ENCODE measurements around the gene HOXD9.

HOXD9 gene

DNA sequence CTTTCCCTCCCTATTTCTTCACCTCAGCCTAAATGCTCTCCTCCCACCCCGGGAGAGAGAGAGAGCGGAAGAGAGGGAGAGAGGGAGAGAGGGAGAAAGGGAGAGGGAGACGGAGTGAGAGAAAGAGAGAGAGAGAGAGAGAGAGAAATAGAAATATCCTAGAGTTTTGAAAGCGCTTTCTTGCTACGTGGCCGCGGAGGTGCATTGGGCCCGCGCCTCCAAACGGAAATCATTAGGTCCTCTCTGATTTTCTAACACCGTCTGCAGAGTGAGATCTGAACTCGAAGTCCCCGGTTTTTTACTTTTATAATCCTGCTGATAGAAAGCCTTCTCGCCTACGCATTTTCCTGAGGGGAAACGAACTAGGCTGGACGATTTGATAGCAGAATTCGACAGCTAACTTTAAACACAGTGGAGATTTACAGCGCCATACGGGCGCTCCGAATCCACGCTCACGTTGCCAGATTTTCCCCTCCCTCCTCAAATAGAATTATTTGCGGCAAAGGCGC is 37.9 kb upstream of the HOXD9 start:
- intact Hi-C loops (cut with DNase I): loop anchor here (5.0 kb wide), 1 partner anchor 397 kb away; no protein-coding TSS in a partner anchor
- DNase-seq: peak in 1 of 42 donors; percentile 3

- peak in 4 of 42 donors; percentile 5 to 24 (median 8) for DNase-seq
- intact Hi-C loops (cut with DNase I): loop anchor here (5.0 kb wide), 1 partner anchor 398 kb away; no protein-coding TSS in a partner anchor
Measured at GRCh38 chr2:176085120-176085788, 37.3 kb upstream of the HOXD9 start.

- intact Hi-C loops (cut with DNase I): loop anchor here (5.0 kb wide), 1 partner anchor 399 kb away; no protein-coding TSS in a partner anchor
- peak; percentile 30 to 82 (median 68) for DNase-seq
Measured at GRCh38 chr2:176085861-176086771, 36.4 kb upstream of the HOXD9 start.

GRCh38 chr2:176087330-176088047 is 35.0 kb upstream of the HOXD9 start:
- intact Hi-C loops (cut with DNase I): loop anchor here (5.0 kb wide), 1 partner anchor 400 kb away; no protein-coding TSS in a partner anchor
- peak in 2 of 42 donors; percentile 3 to 27 for DNase-seq

- intact Hi-C loops (cut with DNase I): loop anchor here (5.0 kb wide), 1 partner anchor 401 kb away; no protein-coding TSS in a partner anchor
- peak in 40 of 42 donors; percentile 20 to 78 (median 54) for DNase-seq
Measured at GRCh38 chr2:176088048-176088936, 34.2 kb upstream of the HOXD9 start.

GRCh38 chr2:176088937-176089842 is 33.3 kb upstream of the HOXD9 start:
- intact Hi-C loops (cut with DNase I): loop anchor here (5.0 kb wide), 1 partner anchor 402 kb away; no protein-coding TSS in a partner anchor

GRCh38 chr2:176089843-176090395 is 32.6 kb upstream of the HOXD9 start:
- peak in 1 of 42 donors; percentile 9 for DNase-seq
- intact Hi-C loops (cut with DNase I): loop anchor here (5.0 to 10.0 kb wide), 2 partner anchors 403 to 725 kb away; no protein-coding TSS in a partner anchor

More at GRCh38 chr2:176088937-176089842, 33.3 kb upstream of the HOXD9 start:
- DNase-seq: peak in 2 of 42 donors; percentile 1 to 9

DNA sequence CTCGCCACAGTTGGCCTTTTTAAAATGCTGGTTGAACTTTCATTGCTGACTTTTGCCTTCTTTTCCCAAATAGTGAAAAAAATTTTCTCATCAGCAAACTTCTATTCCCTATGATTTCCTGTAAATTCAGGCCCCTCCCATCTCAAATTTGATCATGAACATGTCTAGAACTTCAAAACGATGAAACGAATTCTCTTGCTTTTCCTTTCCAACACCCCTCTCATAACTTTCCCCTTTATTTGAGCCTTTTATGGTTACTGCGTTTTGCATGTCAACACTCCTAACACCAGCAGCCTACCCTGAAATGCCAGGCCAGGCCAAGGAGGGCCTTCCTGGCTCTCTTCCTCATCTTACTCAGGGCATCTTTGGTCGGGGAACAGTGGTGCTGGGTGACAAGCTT is 31.7 kb upstream of the HOXD9 start:
- intact Hi-C loops (cut with DNase I): loop anchor here (10.0 kb wide), 1 partner anchor 726 kb away; no protein-coding TSS in a partner anchor

GRCh38 chr2:176091329-176092258 is 30.9 kb upstream of the HOXD9 start:
- intact Hi-C loops (cut with DNase I): loop anchor here (10.0 kb wide), 1 partner anchor 727 kb away; no protein-coding TSS in a partner anchor
- no peak for DNase-seq

More for the DNA sequence above, 31.7 kb upstream of the HOXD9 start:
- peak in 1 of 42 donors; percentile 1 for DNase-seq

GRCh38 chr2:176092270-176093144 is 30.0 kb upstream of the HOXD9 start, which contains the start of gene HOXD13:
HOXD13 (plus strand) TSS chr2:176092721; CDS start chr2:176092891, 170 bp downstream.
- DNase-seq: no peak
- intact Hi-C loops (cut with DNase I): loop anchor here (10.0 kb wide), 1 partner anchor 728 kb away; no protein-coding TSS in a partner anchor

DNA sequence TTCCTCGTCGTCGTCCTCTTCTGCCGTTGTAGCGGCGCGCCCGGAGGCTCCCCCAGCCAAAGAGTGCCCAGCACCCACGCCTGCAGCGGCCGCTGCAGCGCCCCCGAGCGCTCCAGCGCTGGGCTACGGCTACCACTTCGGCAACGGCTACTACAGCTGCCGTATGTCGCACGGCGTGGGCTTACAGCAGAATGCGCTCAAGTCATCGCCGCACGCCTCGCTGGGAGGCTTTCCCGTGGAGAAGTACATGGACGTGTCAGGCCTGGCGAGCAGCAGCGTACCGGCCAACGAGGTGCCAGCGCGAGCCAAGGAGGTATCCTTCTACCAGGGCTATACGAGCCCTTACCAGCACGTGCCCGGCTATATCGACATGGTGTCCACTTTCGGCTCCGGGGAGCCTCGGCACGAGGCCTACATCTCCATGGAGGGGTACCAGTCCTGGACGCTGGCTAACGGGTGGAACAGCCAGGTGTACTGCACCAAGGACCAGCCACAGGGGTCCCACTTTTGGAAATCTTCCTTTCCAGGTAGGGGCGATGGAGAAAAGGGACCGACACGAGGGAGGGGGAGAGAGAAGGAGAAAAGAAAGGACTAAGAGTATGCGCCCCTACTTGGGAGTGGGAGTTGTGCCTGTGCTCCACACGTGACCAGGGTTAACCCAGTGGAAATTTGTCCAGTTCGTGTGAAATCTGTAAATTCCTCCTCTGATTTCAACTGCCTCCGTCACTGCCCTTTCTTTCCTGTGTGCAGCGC is 29.2 kb upstream of the HOXD9 start:
- intact Hi-C loops (cut with DNase I): loop anchor here (10.0 kb wide), 1 partner anchor 729 kb away; no protein-coding TSS in a partner anchor

DNA sequence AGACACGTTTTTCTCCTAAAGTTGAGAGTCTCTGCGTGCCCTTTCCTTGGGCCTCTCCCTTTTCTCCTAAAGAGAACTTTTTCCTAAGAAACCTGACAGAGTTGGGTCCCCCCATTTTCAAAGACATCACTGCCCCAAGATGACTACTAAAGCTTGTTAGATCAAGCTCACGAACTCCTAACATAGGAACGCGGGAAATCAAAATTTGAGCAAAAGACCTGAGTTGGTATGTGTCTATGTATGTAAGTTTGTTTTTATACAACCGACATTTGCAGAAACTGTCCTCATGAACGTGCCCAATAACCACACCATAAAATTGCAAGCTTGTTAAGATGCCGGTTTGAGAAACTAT is 28.6 kb upstream of the HOXD9 start:
- intact Hi-C loops (cut with DNase I): loop anchor here (10.0 kb wide), 1 partner anchor 729 kb away; no protein-coding TSS in a partner anchor
- no peak for DNase-seq

More for the DNA sequence above, 29.2 kb upstream of the HOXD9 start:
- DNase-seq: peak in 1 of 42 donors; percentile 40

- intact Hi-C loops (cut with DNase I): loop anchor here (10.0 kb wide), 1 partner anchor 730 kb away; no protein-coding TSS in a partner anchor
Measured at GRCh38 chr2:176094349-176094748, 28.2 kb upstream of the HOXD9 start.

More at GRCh38 chr2:176094349-176094748, 28.2 kb upstream of the HOXD9 start:
- no peak for DNase-seq

Data from head of caudate nucleus (tissue), 42 donors.